Adrenal gland (tissue), 12 donors: Measurements from ENCODE around the gene SPATC1L. TPM values are rescaled to one million over a fixed set of nuclear protein-coding genes. Genes with fewer than 3 reads are reported as not detected.

Experiments used
- DNase-seq, 7 donors: peaks; one replicate each; pipeline ENCODE4 v3.0.0-alpha.2; 2019 to 2020
- H3K27ac ChIP-seq, 5 donors: fragments of 200-600 bp; sonication (generic) in 4 of 5; 1 replicate in 3 of 5; 2 replicates in 2 of 5; pipeline versions ENCODE4 v1.5.1 to v1.8.0; 2016 to 2020; ENCODE audit warnings: mild to moderate bottlenecking in 1 of 5
- H3K27me3 ChIP-seq: fragments of 200-600 bp; 2 replicates; pipeline ENCODE4 v1.8.0; 2021
- H3K36me3 ChIP-seq, 2 donors: fragments of 200-600 bp; replicated peaks in 1 of 2; 1 replicate in 1 of 2; 2 replicates in 1 of 2; pipeline versions ENCODE4 v1.5.1 to v1.8.0; 2018 to 2022
- H3K4me1 ChIP-seq, 2 donors: fragments of 200-600 bp; replicated peaks in 1 of 2; 1 replicate in 1 of 2; 2 replicates in 1 of 2; pipeline versions ENCODE4 v1.5.1 to v1.8.0; 2018 to 2021
- H3K4me3 ChIP-seq, 4 donors: fragments of 200-600 bp; sonication (generic) in 3 of 4; one replicate each; pipeline ENCODE4 v1.5.1; 2016 to 2018
- H3K9me3 ChIP-seq, 3 donors: fragments of 200-600 bp; sonication (generic) in 1 of 3; replicated peaks in 1 of 3; 1 replicate in 2 of 3; 2 replicates in 1 of 3; pipeline versions ENCODE4 v1.5.1 to v1.8.0; 2016 to 2021
- CTCF ChIP-seq, 6 experiments: fragments of 450-650 bp in 4 of 6; fragments of 200-600 bp in 2 of 6; sonication (generic) in 1 of 6; IDR thresholded peaks; 1 replicate in 5 of 6; 2 replicates in 1 of 6; pipeline versions ENCODE4 v1.5.1 to v1.8.0; 2016 to 2021; ENCODE audit warnings: antibody characterized with exemption in 6 of 6, mild to moderate bottlenecking in 2 of 6, moderate library complexity in 1 of 6
- POLR2A ChIP-seq, 2 donors: fragments of 450-650 bp; IDR thresholded peaks; one replicate each; pipeline ENCODE4 v1.6.1; 2017; ENCODE audit warnings: antibody characterized with exemption in 2 of 2, mild to moderate bottlenecking in 2 of 2, moderate library complexity in 1 of 2
- WGBS, 4 donors: extraction: QIAGEN DNeasy Blood & Tissue Kit in 2 of 4; methylation state at CpG; one replicate each; pipeline versions ENCODE4 v1.1.5 to v1.1.7; 2013 to 2017; 5-methylcytosine and 5-hydroxymethylcytosine counted together
- intact Hi-C, 2 donors: fragments of 100-400 bp; cut with DNase I; formaldehyde crosslinking; loops; one replicate each; pipeline versions ENCODE4 v1.14.1 to v1.15.0; 2022 to 2023
- polyA plus RNA-seq, 3 donors: library from polyadenylated mRNA; stranded (reverse); fragments of 200-250 nt in 2 of 3; fragments of 350-450 nt in 1 of 3; fragmentation: Illumina TruSeq in 1 of 3; extraction: RNeasy Lipid Tissue Mini Kit (QIAGEN cat#74804) in 1 of 3; gene quantifications; one replicate each; pipeline ENCODE4 v1.2.3, GENCODE V29; 2013 to 2014
- total RNA-seq, 9 donors: library from RNA; depleted of rRNA in 4 of 9; stranded (reverse); fragments of >200 nt in 4 of 9; fragments of 120-200 nt in 1 of 9; fragmentation: NEBNext Ultra II Directional in 1 of 9; extraction: Animal tissue kit (Norgen Biotek cat#: 25700) in 1 of 9; gene quantifications; one replicate each; pipeline versions ENCODE4 v1.1.0 to v1.2.4, GENCODE V29; 2013 to 2023
- donor health status: healthy with polysubstance abuse.
- donor health status: Bipolar disorder and iron deficiency.
- donor health status: DM: yes; HTN: yes; CAD: no.
- donor health status: DM: no; HTN: no; CAD: no.
- donor health status: DM: no; HTN: no; CAD: no.
- donor health status: DM: yes; HTN: yes; CAD: no.

Gene SPATC1L
- total and polyA plus RNA-seq, 12 donors: 8.4 to 91.5 (median 25.3) TPM

DNA sequence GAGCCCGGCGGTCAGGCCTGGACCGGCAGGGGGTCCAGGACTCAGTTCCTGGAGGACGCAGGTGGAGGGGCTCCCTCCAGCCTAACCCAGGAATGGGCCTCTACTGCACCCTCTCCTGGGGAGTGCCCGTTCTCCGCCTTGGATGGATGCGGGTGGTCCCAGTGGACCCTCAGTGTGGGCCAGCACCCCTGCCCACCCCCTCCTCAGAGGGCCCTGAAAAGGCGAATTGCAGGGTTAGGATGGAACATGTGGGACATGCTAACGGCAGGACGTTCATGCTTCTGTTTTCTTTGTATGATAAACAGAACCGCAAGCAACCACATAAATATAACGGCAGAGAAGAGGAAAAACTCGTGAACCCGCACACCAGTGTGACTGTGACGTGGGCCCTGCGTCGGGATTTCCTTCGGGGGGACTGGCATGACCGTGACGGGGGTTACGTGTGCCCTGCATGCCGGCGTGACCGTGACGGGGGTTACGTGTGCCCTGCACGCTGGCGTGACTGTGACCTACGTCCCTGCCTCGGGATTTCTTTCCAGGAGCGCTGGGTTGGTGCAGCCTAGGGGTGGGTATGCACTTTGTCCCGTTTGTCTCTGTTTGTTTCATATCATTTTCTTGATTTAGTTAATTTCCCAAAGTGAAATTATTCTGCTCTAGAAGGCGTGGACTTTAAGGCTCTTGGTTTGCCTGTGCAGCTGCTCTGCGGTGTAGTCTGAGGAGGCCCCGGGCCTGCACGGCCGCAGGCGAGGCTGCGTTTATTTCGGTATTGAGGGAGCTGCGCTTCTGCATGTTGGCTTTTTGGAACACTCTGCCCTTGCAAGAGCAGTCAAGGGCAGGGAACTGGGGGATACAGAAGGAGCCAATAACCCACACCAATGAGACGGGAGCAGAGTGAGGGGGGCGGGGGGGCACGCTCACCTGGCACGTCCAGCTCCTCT is 32.0 kb downstream of the SPATC1L start:
- no peaks in the 10 kb centered on the region for H3K9me3 ChIP-seq
- H3K4me3 ChIP-seq: no peak overlapping the region
- H3K27me3 ChIP-seq: no peaks in the 10 kb centered on the region
- peaks cover 11 to 12% of the 10 kb centered on the region in 2 donors for H3K4me1 ChIP-seq
- WGBS, 4 donors: 83 to 88% (median 86%) methylated on average over 39 to 45 of the region's 45 CpGs
- no peaks in the 10 kb centered on the region for H3K36me3 ChIP-seq
- peak; percentile 0 to 49 (median 16) for DNase-seq
- no peak for TF ChIP-seq CTCF (IDR thresholded peaks at IDR 0.05)
- TF ChIP-seq POLR2A (IDR thresholded peaks at IDR 0.05): no peak
- intact Hi-C loops: no loop called here
- H3K27ac ChIP-seq: peak overlapping the region in 1 of 5 donors; percentile 4

DNA sequence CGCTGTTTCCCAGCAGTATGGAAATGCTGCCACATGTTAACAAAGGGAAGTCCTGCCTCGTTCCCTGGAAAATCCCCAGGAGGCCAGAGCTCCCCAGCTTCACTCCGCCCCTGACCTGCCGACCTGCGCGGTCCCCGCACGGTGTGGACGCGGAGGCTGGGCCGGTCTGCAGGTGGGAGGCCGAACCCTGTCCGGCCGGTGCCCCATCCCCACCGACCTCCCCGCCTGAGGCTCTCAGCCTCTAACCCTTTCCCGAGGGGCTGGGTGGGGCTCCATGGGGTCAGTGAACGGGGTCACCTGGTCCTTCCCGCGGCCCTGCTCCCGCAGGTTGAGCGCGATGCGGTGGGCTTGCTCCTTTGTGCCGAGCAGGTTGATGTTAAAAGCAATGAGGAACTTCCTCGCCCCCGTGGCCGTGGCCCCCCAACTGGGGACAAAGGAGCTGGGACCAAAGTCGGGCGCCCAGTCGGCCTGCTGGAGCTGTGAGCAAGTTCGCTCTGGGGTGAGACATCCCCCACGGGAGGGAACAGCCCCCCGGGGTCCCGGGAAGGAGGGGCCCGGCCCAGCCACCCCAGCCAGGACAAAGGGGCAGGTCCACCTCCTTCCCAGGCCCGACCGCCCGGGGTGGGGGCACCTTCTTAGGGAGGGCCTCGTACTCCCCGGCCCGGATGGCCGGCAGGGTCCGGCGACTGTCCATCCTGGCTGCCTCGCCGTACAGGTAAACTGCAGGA is 32.8 kb downstream of the SPATC1L start:
- Histone ChIP-seq H3K27ac (no peak overlapping the region), H3K9me3 (no peaks in the 10 kb centered on the region), H3K4me1 (peaks cover 11 to 12% of the 10 kb centered on the region in 2 donors), H3K4me3 (no peak overlapping the region), H3K27me3 (no peaks in the 10 kb centered on the region), H3K36me3 (no peaks in the 10 kb centered on the region)
- no peak for TF ChIP-seq POLR2A (IDR thresholded peaks at IDR 0.05)
- TF ChIP-seq CTCF (IDR thresholded peaks at IDR 0.05): no peak
- peak in 6 of 7 donors; percentile 7 to 48 (median 16) for DNase-seq
- intact Hi-C loops: no loop called here
- WGBS, 4 donors: 86 to 96% (median 90%) methylated on average over 5 to 47 of the region's 47 CpGs

- H3K27me3 ChIP-seq: no peaks in the 10 kb centered on the region
- peak in 4 of 7 donors; percentile 5 to 22 (median 14) for DNase-seq
- H3K4me1 ChIP-seq: peaks cover 11 to 12% of the 10 kb centered on the region in 2 donors
- 89 to 94% (median 93%) methylated on average over 6 to 24 of the region's 24 CpGs for WGBS, 4 donors
- H3K36me3 ChIP-seq: no peaks in the 10 kb centered on the region
- H3K9me3 ChIP-seq: no peaks in the 10 kb centered on the region
- intact Hi-C loops: no loop called here
- H3K27ac ChIP-seq: no peak overlapping the region
- TF ChIP-seq CTCF (IDR thresholded peaks at IDR 0.05) (no peak), POLR2A (IDR thresholded peaks at IDR 0.05) (no peak)
- H3K4me3 ChIP-seq: no peak overlapping the region
Observed at GRCh38 chr21:46150491-46151121, 33.7 kb downstream of the SPATC1L start.

DNA sequence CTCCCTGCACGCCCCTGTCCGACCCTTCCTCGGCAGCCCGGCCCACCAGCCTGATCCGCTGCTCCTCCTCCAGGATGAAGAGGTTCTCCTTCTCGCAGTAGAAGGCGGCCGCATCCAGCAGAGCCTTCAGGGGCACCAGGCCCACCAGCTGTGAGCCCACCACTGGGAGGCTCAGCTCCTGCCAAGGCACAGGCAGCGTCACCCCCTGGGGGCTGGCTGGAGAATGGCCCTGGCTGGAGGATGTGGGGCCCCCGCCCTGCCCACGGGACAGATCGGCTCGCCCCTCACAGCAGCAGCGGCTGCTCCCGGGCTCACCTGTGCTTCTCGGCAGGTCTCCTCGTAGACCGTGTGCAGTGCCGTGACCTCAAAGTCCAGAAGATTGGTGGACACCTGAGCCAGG is 34.2 kb downstream of the SPATC1L start:
- Histone ChIP-seq H3K36me3 (no peaks in the 10 kb centered on the region), H3K4me3 (no peak overlapping the region), H3K27ac (no peak overlapping the region), H3K4me1 (peaks cover 11 to 12% of the 10 kb centered on the region in 2 donors), H3K9me3 (no peaks in the 10 kb centered on the region), H3K27me3 (no peaks in the 10 kb centered on the region)
- TF ChIP-seq POLR2A (IDR thresholded peaks at IDR 0.05) (no peak), CTCF (IDR thresholded peaks at IDR 0.05) (no peak)
- DNase-seq: peak in 3 of 7 donors; percentile 7 to 13 (median 12)
- WGBS, 4 donors: 86 to 92% (median 88%) methylated on average over 8 to 19 of the region's 19 CpGs
- intact Hi-C loops: no loop called here
